ENCODE results near the gene ADGRA1.
"Not testable (repeated sequence)": the region's sequence is repeated elsewhere in the genome, so short reads cannot be mapped to it uniquely, and the experiment has no call there.

The ADGRA1 gene

GRCh38 chr10:133109711-133110110 lies 22.0 kb downstream of the ADGRA1 start:
- Histone ChIP-seq H3K27me3 (ENCODE audit: low read length) (no peaks in the 10 kb centered on the region), H3F3A (ENCODE audit: insufficient read depth) (no peaks in the 10 kb centered on the region), H3K9me3 (ENCODE audit: insufficient read depth, low read length) (peaks cover 11% of the 10 kb centered on the region; the same call in 1 of the 2 replicates), H3K27ac (ENCODE audit: low read depth, low read length) (no peak overlapping the region), H3K79me2 (ENCODE audit: insufficient read depth, low read length) (no peaks in the 10 kb centered on the region), H2AFZ (ENCODE audit: low read depth, low read length, severe bottlenecking) (no peak overlapping the region), H3K4me2 (ENCODE audit: low read depth, low read length, poor library complexity, severe bottlenecking) (no peak overlapping the region), H3K36me3 (ENCODE audit: low read length) (no peaks in the 10 kb centered on the region), H4K20me1 (ENCODE audit: low read depth, low read length) (no peaks in the 10 kb centered on the region), H3K9me2 (replicated peaks; ENCODE audit: insufficient read depth, low read length) (no peaks in the 10 kb centered on the region), H3K9ac (ENCODE audit: low read length) (no peak overlapping the region), H3K4me3 (ENCODE audit: insufficient read depth, low read length, poor library complexity, severe bottlenecking) (no peak overlapping the region)
- TF ChIP-seq EZH2phosphoT487 (conservative IDR thresholded peaks at IDR 0.05; ENCODE audit: low read length) (no peak), CTCF (IDR thresholded peaks at IDR 0.05; ENCODE audit: insufficient read depth, low read length, poor library complexity, severe bottlenecking) (no peak)

GRCh38 chr10:133110133-133110532 lies 22.4 kb downstream of the ADGRA1 start:
- no peak overlapping the region for H3K4me2 ChIP-seq (ENCODE audit: low read depth, low read length, poor library complexity, severe bottlenecking)
- H3K4me3 ChIP-seq (ENCODE audit: insufficient read depth, low read length, poor library complexity, severe bottlenecking) = no peak overlapping the region
- H2AFZ ChIP-seq (ENCODE audit: low read depth, low read length, severe bottlenecking) = no peak overlapping the region

GRCh38 chr10:133110609-133111275 lies 23.0 kb downstream of the ADGRA1 start:
- Histone ChIP-seq H3K9ac (ENCODE audit: low read length) (no peak overlapping the region), H3K9me3 (ENCODE audit: insufficient read depth, low read length) (peaks cover 11% of the 10 kb centered on the region; the same call in 1 of the 2 replicates), H3K79me2 (ENCODE audit: insufficient read depth, low read length) (no peaks in the 10 kb centered on the region), H4K20me1 (ENCODE audit: low read depth, low read length) (no peaks in the 10 kb centered on the region), H3K27ac (ENCODE audit: low read depth, low read length) (no peak overlapping the region), H2AFZ (ENCODE audit: low read depth, low read length, severe bottlenecking) (no peak overlapping the region), H3K36me3 (ENCODE audit: low read length) (no peaks in the 10 kb centered on the region), H3K9me2 (replicated peaks; ENCODE audit: insufficient read depth, low read length) (no peaks in the 10 kb centered on the region), H3F3A (ENCODE audit: insufficient read depth) (no peaks in the 10 kb centered on the region), H3K4me3 (ENCODE audit: insufficient read depth, low read length, poor library complexity, severe bottlenecking) (no peak overlapping the region), H3K4me2 (ENCODE audit: low read depth, low read length, poor library complexity, severe bottlenecking) (no peak overlapping the region), H3K27me3 (ENCODE audit: low read length) (no peaks in the 10 kb centered on the region)
- TF ChIP-seq CTCF (IDR thresholded peaks at IDR 0.05; ENCODE audit: insufficient read depth, low read length, poor library complexity, severe bottlenecking) (no peak), EZH2phosphoT487 (conservative IDR thresholded peaks at IDR 0.05; ENCODE audit: low read length) (no peak)

More at GRCh38 chr10:133110133-133110532, 22.4 kb downstream of the ADGRA1 start:
- Histone ChIP-seq H3K9ac (ENCODE audit: low read length) (no peak overlapping the region), H3K79me2 (ENCODE audit: insufficient read depth, low read length) (no peaks in the 10 kb centered on the region), H3K9me2 (replicated peaks; ENCODE audit: insufficient read depth, low read length) (no peaks in the 10 kb centered on the region), H3K9me3 (ENCODE audit: insufficient read depth, low read length) (peaks cover 11% of the 10 kb centered on the region; the same call in 1 of the 2 replicates), H3K27ac (ENCODE audit: low read depth, low read length) (no peak overlapping the region), H3F3A (ENCODE audit: insufficient read depth) (no peaks in the 10 kb centered on the region), H4K20me1 (ENCODE audit: low read depth, low read length) (no peaks in the 10 kb centered on the region), H3K27me3 (ENCODE audit: low read length) (no peaks in the 10 kb centered on the region), H3K36me3 (ENCODE audit: low read length) (no peaks in the 10 kb centered on the region)
- TF ChIP-seq EZH2phosphoT487 (conservative IDR thresholded peaks at IDR 0.05; ENCODE audit: low read length) (no peak), CTCF (IDR thresholded peaks at IDR 0.05; ENCODE audit: insufficient read depth, low read length, poor library complexity, severe bottlenecking) (no peak)

- not testable (repeated sequence) for H3K27ac ChIP-seq (ENCODE audit: low read depth, low read length); H3F3A ChIP-seq (ENCODE audit: insufficient read depth); H3K4me3 ChIP-seq (ENCODE audit: insufficient read depth, low read length, poor library complexity, severe bottlenecking); H4K20me1 ChIP-seq (ENCODE audit: low read depth, low read length); H3K9me2 ChIP-seq (replicated peaks; ENCODE audit: insufficient read depth, low read length); H3K4me2 ChIP-seq (ENCODE audit: low read depth, low read length, poor library complexity, severe bottlenecking); H3K36me3 ChIP-seq (ENCODE audit: low read length); H2AFZ ChIP-seq (ENCODE audit: low read depth, low read length, severe bottlenecking); H3K27me3 ChIP-seq (ENCODE audit: low read length); H3K9ac ChIP-seq (ENCODE audit: low read length); H3K79me2 ChIP-seq (ENCODE audit: insufficient read depth, low read length)
- peaks cover 11% of the 10 kb centered on the region; the same call in 1 of the 2 replicates for H3K9me3 ChIP-seq (ENCODE audit: insufficient read depth, low read length)
Measured at GRCh38 chr10:133111640-133112039, 23.9 kb downstream of the ADGRA1 start.
